HG02798 (cell line): Measurements from ENCODE around the gene PIKFYVE.
"Not testable (repeated sequence)": the region's sequence is repeated elsewhere in the genome, so short reads cannot be mapped to it uniquely, and the experiment has no call there.

Experiments
- ATAC-seq: cut with Tn5 transposase; IDR thresholded peaks from one replicate; pipeline ENCODE4 v1.9.1; 2021; ENCODE audit warnings: mild to moderate bottlenecking; ENCODE audit not compliant: unreplicated experiment, poor library complexity

PIKFYVE gene

GRCh38 chr2:208396796-208397195, 130.7 kb downstream of the PIKFYVE start:
- ATAC-seq: not testable (repeated sequence)

GRCh38 chr2:208399201-208399600, 133.1 kb downstream of the PIKFYVE start:
- no peak for ATAC-seq

GRCh38 chr2:208406474-208407451, 140.7 kb downstream of the PIKFYVE start, which contains the start of gene PTH2R:
Gene PTH2R (plus strand): TSS chr2:208406792. CDS start chr2:208407044, 252 bp downstream.
- ATAC-seq: no peak

DNA sequence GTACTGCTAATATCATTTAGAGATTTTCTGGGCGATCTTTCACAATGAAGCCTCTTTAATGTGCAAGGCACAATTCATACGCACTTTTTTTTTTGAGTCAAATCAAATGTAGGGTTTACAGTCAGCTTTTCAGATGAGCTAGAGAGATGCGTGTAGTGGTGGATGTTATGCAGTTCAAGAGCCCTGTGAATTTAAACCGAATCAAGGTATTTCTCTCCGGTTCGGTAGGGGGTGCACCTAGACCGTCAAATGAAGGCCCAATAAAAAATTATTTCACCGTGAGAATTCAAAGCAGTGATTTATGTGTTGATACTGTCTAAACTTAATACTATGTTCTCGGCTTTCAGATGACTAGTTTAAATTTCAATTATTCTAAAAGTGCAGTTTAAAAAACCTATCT, 141.6 kb downstream of the PIKFYVE start:
- ATAC-seq: peak; percentile 41
